HG02938 (cell line): ENCODE data around the gene SNRNP70.
"Not testable (repeated sequence)": the region's sequence is repeated elsewhere in the genome, so short reads cannot be mapped to it uniquely, and the experiment has no call there.

Experiments used
- ATAC-seq: cut with Tn5 transposase; IDR thresholded peaks from one replicate; pipeline ENCODE4 v1.9.1; 2021; ENCODE audit warnings: mild to moderate bottlenecking, moderate library complexity; ENCODE audit not compliant: unreplicated experiment

SNRNP70 gene

DNA sequence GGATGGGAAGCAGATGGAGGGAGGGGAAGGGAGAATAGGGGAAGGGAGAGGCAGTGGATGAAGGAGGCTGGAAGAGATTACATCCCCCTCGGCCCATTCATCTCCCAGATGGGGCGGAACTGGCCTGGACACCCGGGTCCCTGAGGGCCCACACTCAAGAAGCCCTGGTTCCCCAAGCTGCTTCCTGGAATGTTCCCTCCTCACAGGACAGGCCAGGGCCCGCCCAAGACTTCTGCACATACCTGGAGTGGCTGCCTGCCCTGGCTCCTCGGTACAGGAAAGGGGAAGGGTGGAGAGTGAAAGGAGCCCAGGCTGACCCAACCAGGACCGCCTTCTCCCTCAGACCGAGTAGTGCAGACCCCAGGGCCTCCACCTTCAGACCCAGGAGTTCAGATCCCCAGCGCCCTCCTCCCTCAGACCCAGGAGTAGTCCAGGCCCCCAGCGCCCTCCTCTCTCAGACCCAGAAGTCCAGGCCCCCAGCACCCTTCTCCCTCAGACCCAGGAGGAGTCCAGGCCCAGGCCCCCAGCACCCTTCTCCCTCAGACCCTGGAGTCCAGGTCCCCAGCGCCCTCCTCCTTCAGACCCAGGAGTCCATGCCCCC lies 21.1 kb upstream of the SNRNP70 start:
- no peak for ATAC-seq

DNA sequence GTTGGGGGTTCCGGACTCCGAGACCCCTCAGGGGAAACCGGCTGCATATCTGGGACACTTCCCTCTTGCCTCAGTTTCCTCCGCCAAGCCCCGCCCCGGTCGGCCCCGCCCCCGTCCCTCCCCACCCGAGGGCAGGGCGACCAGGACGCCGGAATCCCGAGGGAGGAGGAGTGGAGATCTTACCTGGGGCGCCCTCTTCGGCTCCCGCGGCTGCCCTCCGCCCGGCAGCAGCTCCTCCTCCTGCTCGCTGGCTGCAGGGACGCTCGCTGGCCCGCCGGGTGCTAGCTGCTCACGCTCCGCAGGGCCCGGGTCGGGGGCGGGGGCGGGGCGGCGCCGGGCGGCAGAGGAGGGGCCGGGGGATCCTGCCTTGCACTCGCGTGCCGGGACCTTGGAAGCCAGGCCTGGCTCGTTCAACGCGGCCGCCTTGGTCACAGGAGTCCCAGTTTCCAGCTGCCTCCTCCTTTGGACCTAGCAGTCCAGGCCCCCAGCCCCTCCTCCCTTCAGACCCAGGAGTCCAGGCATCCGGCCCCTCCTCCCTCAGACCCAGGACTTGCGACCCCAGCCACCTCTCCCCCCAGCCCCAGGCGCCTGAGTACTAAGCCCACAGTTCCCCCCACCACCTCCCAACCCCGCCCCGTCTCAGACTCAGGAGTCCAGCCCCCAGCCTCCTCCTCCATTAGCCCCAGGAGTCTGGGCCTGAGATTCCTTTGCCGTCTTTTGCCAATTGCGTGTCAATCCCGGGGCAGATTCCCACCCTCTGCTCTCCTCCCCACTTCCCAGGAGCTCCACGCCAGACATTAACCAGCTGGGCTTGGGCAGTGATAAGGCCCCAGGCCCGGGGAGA lies 20.3 kb upstream of the SNRNP70 start, which contains the start of gene NTF4:
TSS of gene NTF4 (minus strand) at position 51 of the 844 bp plus-strand sequence. CDS start 2,821 bp downstream, outside the sequence.
- ATAC-seq = no peak

DNA sequence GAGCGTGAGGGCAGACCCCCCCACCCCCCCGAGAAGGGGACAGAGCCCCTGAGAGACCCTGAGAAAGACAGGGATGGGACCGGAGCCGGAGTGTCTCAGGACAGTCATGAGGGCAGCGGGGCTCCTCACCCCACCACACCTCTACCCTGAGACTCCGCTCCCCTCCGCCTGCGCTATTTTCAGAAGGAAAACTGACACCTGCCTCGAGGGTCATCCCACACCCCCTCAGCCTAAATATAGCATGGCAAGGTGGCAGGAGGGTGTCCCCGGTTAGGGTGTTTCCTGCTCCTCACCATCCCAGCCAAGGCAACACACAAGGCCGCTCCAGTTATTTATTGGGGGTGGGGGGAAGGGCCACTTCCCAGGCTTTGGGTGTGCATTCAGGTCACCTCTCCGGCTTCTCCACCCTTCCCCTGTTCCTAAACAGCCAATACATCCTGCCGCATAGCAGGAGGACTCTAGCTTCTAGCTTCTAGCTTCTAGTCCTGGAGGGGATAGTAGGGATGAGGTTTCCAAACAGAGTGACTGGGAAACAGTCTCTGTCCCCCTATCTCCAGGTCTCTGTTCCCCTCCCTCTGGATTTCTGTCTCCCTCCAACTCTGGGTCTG lies 19.2 kb upstream of the SNRNP70 start:
- no peak for ATAC-seq

DNA sequence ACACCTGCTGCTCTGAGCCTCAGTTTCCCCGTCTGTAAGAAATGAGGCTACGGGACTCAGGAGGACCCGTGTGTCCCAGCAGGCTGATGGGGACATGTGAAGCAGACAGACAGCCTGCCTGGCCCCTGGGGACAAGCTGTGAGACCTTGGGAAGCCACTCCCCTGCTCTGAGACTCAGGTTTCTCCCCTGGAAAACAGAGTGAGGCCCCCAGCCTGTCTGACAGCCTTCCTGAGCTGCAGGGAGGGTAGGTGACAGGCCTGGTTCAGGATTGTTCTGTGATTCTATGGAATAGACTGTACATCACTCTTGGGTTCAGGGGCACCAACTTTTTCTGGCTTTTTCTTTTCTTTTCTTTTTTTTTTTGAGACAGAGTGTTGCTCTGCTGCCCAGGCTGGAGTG lies 17.7 kb upstream of the SNRNP70 start:
- no peak for ATAC-seq

DNA sequence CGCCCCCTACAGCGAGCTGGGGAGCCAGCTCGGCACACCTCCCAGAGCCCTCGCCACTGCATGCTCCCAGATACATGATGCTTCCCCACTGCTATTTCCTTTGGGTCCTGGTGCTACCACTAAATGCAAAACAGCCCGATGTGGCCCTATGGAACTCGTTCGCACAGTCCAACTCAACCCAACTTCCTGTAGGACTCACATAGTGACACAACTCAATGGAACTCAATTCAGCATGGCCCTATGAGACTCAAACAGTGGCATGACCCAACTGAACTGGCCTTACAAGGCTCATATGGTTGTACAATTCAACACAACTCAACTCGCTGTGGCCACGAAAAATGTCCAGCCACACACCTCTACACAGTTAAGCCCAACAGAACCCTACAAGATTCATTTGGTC lies 16.2 kb upstream of the SNRNP70 start:
- no peak for ATAC-seq

DNA sequence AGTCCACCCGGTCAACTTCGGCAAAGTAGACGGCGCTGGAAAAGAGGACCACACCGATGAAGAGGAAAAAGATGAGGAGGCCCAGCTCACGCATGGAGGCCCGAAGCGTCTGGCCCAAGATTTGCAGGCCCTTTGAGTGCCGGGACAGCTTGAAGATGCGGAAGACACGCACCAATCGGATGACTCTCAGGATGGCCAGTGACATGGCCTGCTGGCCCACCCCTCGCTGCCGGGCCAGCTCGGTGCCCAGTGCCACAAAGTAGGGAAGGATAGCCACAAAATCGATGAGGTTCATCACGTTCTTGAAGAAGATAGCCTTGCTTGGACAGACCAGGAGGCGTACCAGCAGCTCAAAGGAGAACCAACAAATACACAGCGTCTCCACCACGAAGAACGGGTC lies 14.8 kb upstream of the SNRNP70 start:
- ATAC-seq = no peak

DNA sequence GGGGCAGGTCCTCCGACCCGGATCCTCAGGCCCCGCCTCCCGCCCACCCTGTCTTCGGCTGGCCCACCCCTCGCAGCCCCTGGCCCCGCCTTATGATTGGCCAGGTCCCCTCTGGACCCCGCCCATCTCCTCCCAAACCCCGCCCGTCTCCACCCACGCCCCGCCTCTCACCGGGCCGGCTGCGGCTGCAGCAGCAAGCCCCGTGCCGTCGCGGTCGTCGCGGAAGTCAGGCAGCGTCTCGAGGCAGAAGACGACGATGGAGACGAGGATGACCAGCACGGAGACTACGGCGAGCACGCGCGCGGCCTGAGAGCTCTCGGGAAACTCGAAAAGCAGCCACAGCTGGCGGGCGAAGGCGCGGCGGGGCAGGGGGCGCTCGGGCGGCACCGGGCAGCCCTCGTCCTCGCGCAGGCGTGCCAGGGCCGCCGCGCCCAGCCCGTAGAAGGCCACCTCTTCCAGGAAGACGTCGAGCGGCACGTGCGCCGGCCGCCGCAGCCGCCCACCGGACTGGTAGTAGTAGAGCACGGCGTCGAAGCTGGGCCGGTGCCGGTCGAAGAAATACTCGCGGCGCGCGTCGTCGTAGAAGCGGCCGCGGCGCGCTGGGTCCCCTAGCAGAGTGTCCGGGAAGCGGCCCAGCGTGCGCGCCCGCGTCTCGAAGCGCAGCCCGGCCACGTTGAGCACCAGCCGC lies 13.2 kb upstream of the SNRNP70 start:
- no peak for ATAC-seq

DNA sequence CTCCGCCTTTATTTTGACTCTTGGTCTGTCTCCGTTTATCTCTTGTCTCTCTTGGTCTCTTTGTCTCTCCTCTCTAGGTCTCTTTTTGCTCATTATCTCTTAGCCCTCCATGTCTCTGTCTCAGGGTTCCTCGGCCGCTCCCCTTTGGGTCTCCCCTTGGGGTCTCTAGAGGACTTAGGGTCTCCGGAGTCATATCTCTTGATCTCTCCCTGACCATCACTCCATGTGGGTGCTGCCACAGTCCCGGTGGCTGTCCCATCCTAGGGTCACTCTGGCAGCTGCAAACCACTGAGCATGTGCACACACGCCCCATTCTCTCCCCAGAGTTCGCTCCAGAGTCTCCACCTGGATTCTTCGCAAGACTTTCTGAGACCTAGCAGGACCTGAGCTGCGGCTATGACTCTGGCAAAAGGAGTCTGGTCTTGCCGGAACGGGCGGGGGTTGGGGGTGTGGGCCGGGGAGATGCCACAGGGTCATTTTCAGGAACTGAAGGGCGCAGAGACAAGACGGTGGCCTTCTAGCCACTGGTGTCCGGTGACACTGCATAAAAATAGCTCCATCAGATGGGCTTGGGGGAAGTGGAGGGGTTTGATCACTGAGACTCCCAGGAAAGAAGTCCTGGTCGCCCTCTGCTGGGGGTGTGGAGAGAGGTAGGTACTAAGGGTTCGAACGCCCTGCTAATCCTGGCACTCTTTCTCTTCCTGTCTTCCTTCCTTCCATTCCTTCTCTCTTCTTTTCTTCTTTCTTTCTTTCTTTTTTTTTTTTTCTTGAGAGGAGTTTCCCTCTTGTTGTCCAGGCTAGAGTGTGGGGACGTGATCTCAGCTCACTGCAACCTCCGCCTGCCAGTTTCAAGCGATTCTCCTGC lies 11.5 kb upstream of the SNRNP70 start:
- no peak for ATAC-seq

DNA sequence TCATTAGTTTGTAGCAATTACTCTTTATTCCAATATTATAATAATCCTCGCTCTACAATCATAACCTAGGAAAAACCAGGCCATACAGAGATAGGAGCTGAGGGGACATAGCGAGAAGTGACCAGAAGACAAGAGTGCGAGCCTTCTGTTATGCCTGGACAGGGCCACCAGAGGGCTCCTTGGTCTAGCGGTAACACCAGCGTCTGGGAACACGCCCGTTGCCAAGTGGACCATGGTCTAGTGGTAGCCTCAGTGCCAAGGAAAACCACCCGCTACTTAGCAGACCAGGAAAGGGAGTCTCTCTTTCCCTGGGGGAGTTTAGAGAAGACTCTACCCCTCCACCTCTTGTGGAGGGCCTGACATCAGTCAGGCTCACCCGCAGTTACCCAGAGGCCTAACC lies 10.4 kb upstream of the SNRNP70 start:
- ATAC-seq = not testable (repeated sequence)

DNA sequence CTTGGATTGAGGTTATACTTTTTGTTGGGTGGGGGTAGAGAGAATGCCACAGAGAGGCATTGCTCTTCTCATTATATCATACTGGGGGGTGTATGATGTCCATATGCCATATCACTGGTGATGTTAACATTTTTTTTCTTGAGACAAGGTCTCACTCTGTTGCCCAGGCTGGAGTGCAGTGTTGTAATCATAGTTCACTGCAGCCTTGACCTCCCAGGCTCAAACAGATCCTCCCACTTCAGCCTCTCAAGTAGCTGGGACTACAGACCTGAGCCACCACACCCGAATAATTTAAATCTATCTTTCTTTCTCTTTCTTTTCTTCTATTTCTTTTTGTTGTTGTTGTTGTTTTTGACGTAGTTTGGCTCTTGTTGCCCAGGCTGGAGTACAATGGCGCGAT lies 4.9 kb upstream of the SNRNP70 start:
- ATAC-seq = no peak

DNA sequence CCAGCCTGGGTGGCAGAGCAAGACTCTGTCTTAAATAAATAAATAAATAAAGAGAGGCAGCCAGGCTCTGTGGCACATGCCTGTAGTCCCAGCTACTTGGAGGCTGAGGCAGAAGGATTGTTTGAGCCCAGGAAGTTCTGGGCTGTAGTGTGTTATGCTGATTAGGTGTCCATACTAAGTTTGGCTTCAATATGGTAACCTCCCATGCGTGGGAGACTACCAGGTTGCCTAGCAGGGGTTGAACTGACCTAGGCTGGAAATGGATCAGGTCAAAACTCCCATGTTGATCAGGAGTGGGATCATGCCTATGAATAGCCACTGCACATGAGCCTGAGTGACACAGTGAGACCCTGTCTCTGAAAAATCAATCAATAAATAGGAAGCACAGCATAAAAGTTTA lies 4.0 kb upstream of the SNRNP70 start:
- no peak for ATAC-seq

DNA sequence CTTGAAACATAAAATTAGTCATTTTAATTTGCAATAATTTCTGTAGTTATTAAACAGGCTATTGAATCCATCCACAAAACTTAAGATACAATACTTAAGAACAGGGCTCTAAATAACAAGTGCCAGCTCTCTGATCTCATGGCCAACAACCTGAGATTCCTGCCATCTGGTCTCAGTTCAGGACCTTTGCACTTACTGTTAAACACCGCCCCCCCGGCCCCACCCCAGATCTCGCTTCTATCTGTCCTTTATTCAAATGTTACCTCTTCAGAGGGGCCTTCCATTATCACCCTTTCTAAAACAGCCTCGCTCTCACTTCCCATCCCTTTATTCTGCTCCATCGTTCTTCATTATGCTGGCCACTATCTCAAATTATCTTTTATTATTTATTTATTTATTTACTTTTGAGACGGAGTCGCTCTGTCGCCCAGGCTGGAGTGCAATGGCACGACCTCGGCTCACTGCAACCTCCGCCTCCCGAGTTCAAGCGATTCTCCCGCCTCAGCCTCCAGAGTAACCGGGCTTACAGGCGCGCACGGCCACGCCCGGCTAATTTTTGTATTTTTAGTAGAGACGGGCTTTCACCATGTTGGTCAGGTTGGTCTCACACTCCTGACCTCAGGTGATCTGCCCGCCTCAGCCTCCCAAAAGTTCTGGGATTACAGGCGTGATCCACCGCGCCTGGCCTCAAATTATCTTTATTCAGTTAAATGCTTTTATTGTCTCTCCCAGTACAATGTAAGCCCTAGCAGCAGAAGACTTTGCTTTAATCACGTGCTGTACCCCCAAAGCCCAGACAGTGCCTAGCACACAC lies 838 bp upstream of the SNRNP70 start:
- ATAC-seq = no peak

DNA sequence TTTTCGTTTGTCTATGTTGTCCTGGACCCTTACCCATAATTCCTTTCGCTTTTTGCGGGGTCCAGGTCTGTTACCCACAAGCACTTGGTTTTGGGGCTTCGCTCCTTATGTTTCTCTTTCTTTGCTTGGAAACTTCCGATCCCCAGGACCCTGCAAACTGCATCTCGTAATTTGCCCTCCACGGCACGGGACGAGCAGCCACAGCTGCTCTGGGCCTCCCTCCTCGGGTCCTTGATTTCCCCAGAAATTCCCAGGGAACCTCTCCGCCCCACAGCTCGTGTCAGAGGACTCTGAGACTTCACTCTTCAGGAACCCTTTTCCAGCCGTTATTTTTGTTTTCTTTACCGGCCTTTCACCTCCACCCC lies 599 bp downstream of the SNRNP70 start:
- no peak for ATAC-seq

DNA sequence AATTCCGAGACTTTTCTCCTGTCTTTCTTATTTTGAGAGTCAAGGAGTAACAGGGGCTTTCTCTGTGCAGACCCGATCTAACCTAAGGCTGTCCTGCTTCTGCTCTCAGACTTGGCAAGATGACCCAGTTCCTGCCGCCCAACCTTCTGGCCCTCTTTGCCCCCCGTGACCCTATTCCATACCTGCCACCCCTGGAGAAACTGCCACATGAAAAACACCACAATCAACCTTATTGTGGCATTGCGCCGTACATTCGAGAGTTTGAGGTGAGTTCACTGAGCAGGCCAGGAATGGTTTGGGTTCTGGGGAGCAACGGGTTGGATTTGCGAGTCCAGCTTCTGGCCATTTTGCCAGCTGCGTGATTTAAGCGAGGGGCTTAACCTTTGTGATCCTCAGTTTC lies 1.0 kb downstream of the SNRNP70 start:
- ATAC-seq = no peak

DNA sequence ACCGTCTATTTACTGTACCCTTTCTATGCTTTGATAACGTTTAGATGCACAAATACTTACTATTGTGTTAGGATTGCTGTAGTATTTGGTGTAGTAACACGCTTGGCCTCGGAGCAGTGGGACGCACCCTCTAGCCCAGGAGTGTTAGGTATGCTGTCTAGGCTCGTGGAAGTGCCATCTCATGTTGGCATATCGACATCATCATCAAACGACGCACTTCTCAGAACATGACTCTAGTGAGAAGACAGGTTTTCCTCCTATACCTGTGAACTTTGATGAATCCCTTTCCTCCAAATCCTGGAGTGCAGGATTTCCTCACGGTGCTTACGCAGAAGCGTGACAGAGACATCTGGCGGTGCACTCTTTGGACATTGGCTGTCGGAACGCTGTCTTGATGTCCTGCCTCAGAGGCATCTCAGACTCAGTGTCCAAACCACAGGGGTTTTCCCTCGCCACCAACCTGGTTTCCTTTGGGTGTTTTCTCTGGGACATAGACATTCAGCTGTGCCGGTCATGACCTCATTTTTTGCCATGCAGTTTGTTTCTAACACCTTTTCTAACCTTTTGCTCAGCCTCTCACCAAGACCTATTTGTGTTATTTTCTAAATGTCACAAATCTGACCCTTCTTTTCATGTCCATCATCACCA lies 6.3 kb downstream of the SNRNP70 start:
- no peak for ATAC-seq

DNA sequence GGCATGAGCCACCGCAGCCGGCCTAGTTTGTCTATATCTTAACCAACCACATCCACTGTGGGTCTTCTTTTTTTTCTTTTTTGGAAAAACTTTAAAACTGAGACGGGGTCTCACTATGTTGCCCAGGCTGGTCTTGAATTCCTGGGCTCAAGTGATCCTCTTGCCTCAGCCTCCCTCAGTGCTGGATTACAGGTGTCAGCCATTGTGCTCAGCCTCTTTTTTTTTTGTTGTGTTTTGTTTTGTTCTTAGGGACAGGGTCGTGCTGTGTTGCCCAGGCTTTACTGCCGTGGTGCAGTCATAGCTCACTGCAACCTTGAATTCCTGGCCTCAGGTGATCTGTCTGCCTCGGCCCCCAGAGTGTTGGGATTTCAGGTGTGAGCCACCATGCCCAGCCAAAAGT lies 7.4 kb downstream of the SNRNP70 start:
- no peak for ATAC-seq

DNA sequence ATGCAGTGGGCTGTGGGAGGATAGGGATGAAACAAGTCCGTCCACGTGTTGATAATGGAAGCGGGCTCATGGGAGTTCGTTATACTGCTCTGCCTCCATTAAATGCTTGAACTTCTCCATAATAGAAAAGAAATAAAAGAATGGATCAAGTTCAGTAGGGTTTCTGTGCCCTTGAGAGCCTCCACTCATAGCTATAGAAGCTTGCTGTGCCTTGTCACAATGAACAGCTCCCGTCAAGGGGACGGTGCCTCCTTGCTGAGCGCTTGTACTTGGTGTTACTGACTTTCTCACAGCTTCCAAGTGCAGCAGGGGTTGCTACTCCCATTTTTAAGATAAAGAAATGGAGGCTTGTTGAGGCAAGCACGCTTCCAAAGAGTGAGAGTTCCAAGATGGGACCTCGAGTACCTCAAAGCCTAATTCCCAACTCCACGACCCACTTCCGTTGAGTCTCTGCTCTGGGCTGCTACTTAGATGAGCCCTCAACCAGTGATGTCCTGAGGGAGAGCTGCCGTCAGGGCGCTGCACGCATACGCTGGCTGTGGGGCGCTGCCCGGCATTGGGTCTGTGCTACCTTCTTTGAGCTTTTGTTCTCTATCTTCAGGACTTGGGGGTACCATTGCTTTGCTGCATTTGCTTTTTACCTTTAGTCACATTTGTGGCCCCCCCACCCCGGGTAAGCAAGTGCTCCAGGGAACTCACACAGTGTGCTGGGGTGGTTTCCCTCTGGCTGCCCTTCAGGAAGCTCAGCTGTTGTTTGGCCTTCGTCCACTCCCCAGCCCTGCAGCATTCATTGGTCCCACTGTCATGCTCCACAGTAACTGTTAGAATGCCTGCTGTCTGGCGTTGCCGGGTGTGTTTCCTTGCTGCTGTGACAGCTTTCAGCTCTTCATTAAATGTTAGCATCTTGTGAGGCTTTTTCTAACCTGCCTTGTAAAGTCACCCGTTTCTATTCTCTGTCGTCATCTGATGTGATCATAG lies 9.5 kb downstream of the SNRNP70 start:
- no peak for ATAC-seq
